ENCODE data around the gene CLEC10A. TPM values are rescaled to one million over a fixed set of nuclear protein-coding genes. Genes with fewer than 3 reads are reported as not detected.

The CLEC10A gene
- total RNA-seq, 4 donors from 2014 or later, result 1.5 to 3.5 TPM; not detected in 2

- TF ChIP-seq POLR2A (IDR thresholded peaks at IDR 0.05) (no peak), CTCF (IDR thresholded peaks at IDR 0.05) (no peak)
- Histone ChIP-seq H3K27ac (no peak overlapping the region), H3K4me1 (no peaks in the 10 kb centered on the region), H3K27me3 (no peaks in the 10 kb centered on the region), H3K36me3 (no peaks in the 10 kb centered on the region), H3K4me3 (no peak overlapping the region), H3K9me3 (peaks cover 0 to 6% of the 10 kb centered on the region in 2 donors)
- DNase-seq, result no peak
- intact Hi-C loops (cut with DNase I; ENCODE audit: low total_unique reads), result no loop called here
Observed at GRCh38 chr17:7067198-7067597, 12.9 kb downstream of the CLEC10A start.

DNA sequence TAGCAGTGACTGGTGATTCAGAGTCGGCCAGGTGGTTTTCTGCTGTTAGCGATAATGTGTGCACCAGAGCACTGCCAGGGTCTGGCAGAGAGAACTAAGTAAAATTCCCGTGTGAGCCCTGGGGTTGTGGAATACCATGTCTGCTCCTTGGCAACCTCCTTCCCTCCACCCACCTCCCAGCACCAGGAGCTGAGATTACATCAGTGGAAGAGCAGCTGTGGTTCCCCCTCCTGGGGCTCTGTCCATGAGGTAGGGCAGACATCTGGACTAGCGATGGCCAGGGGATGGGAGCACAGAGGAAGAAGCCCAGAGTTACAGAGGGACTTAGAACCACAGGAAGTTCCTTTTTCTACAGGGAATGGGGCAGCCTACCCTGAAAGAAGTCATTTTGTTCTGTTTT, 15.8 kb downstream of the CLEC10A start:
- Histone ChIP-seq H3K27me3 (no peaks in the 10 kb centered on the region), H3K9me3 (peaks cover 0 to 6% of the 10 kb centered on the region in 2 donors), H3K36me3 (no peaks in the 10 kb centered on the region), H3K4me1 (no peaks in the 10 kb centered on the region), H3K4me3 (no peak overlapping the region), H3K27ac (no peak overlapping the region)
- no peak for TF ChIP-seq CTCF (IDR thresholded peaks at IDR 0.05)
- TF ChIP-seq POLR2A (IDR thresholded peaks at IDR 0.05), result no peak
- no peak for DNase-seq
- intact Hi-C loops (cut with DNase I; ENCODE audit: low total_unique reads), result no loop called here

DNA sequence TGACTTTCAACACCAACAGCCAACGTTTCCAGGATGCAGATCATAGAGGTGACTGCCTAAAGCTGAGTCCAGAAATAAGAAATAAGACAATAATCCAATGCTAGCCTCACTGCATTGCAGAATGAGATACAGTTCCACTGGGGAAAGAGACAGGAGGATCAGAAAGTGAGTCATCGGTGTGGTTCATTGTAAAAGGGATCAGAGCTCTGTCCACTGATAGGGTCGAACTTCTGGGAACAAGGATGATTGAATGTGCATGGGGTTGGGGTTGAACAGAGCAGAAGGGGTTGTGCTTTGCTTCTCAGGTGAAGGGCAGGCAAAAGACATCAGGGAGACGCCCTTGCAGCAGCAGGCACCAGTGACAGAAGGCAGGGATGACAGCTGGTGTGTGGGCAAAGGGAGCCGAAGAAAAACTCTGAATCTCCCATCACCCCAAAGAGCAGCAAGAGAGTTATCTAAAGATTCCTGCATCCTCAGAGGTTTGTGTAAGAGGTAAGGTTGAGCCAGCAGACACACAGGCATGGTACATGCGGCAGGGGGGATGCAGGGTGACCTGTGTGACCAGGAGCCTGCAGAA, 16.4 kb downstream of the CLEC10A start:
- no peaks in the 10 kb centered on the region for H3K27me3 ChIP-seq
- no peak overlapping the region for H3K27ac ChIP-seq
- peaks cover 0 to 3% of the 10 kb centered on the region in 2 donors for H3K9me3 ChIP-seq
- H3K4me3 ChIP-seq, result no peak overlapping the region
- H3K36me3 ChIP-seq, result no peaks in the 10 kb centered on the region
- intact Hi-C loops (cut with DNase I; ENCODE audit: low total_unique reads), result no loop called here
- H3K4me1 ChIP-seq, result no peaks in the 10 kb centered on the region
- no peak for DNase-seq
- TF ChIP-seq CTCF (IDR thresholded peaks at IDR 0.05) (no peak), POLR2A (IDR thresholded peaks at IDR 0.05) (no peak)

GRCh38 chr17:7060165-7060891, 19.7 kb downstream of the CLEC10A start:
- intact Hi-C loops (cut with DNase I; ENCODE audit: low total_unique reads), result no loop called here
- no peak for TF ChIP-seq POLR2A (IDR thresholded peaks at IDR 0.05)
- no peak for TF ChIP-seq CTCF (IDR thresholded peaks at IDR 0.05)
- DNase-seq, result no peak
- no peaks in the 10 kb centered on the region for H3K27me3 ChIP-seq
- H3K4me1 ChIP-seq, result no peaks in the 10 kb centered on the region
- H3K4me3 ChIP-seq, result no peak overlapping the region
- no peak overlapping the region for H3K27ac ChIP-seq
- H3K9me3 ChIP-seq, result no peaks in the 10 kb centered on the region
- H3K36me3 ChIP-seq, result no peaks in the 10 kb centered on the region

DNA sequence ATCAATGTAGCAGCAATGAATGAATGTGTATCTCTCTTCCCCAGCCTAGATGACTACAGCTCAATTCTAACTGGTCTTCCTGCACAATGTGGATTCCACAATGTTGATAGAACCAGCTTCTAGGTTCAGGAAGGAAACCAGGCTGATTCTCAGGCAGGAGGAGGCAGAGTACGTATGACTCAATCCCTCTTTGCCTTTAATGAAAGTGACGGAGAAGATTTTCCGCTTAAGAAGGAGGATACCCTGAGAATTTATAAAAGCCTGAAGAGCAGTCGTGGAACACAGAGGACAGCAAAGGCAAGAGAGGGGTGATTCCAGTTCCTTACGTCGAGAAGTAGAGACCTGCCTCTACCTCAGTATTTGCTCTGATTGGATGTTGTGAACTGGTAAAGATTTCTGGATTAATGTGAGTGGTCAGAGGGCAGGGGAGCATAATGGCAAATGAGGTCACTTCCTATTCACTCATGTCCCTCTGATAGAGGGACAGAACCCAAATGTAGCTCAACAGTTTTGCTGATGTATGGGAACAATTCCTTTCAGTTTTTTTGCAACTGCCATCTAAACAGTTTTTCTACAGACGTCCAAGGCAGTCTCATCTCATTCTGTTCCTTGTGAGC, 21.1 kb downstream of the CLEC10A start:
- intact Hi-C loops (cut with DNase I; ENCODE audit: low total_unique reads), result loop anchor here (10.0 kb wide), 1 partner anchor 236 kb away; the partner anchor contains the start of gene YBX2
- H3K9me3 ChIP-seq, result no peaks in the 10 kb centered on the region
- no peak for DNase-seq
- no peaks in the 10 kb centered on the region for H3K36me3 ChIP-seq
- no peak overlapping the region for H3K4me3 ChIP-seq
- H3K27me3 ChIP-seq, result no peaks in the 10 kb centered on the region
- no peaks in the 10 kb centered on the region for H3K4me1 ChIP-seq
- TF ChIP-seq CTCF (IDR thresholded peaks at IDR 0.05), result no peak
- TF ChIP-seq POLR2A (IDR thresholded peaks at IDR 0.05), result no peak
- H3K27ac ChIP-seq, result no peak overlapping the region
